Mesothelial cell of epicardium (in vitro differentiated cells): Measurements from ENCODE around the gene TRIM14. TPM values are rescaled to one million over a fixed set of nuclear protein-coding genes. Genes with fewer than 3 reads are reported as not detected.

ENCODE experiments used
- DNase-seq, 2 experiments: peaks; one replicate each; pipeline ENCODE4 v3.0.0; 2021; ENCODE audit warnings: low spot score in 2 of 2; ENCODE audit not compliant: unreplicated experiment in 2 of 2
- H3K27ac Mint-ChIP-seq: 2 replicates; pipeline ENCODE4 v1.8.0; 2021; ENCODE audit warnings: mixed read lengths
- H3K27me3 Mint-ChIP-seq: 2 replicates; pipeline ENCODE4 v1.8.0; 2021; ENCODE audit warnings: low read depth, mixed read lengths
- H3K36me3 Mint-ChIP-seq: 2 replicates; pipeline ENCODE4 v1.8.0; 2021; ENCODE audit warnings: mixed read lengths
- H3K4me1 Mint-ChIP-seq: 2 replicates; pipeline ENCODE4 v1.8.0; 2021; ENCODE audit warnings: mixed read lengths
- H3K4me3 Mint-ChIP-seq: 2 replicates; pipeline ENCODE4 v1.8.0; 2021; ENCODE audit warnings: mild to moderate bottlenecking, moderate library complexity, mixed read lengths
- H3K9me3 Mint-ChIP-seq: 2 replicates; pipeline ENCODE4 v1.8.0; 2021; ENCODE audit warnings: mixed read lengths
- CTCF ChIP-seq: fragments of 200-600 bp; sonication (generic); IDR thresholded peaks from one replicate; pipeline ENCODE4 v1.5.0; 2021; ENCODE audit warnings: antibody characterized with exemption; ENCODE audit not compliant: unreplicated experiment
- total RNA-seq: library from RNA; stranded (reverse); gene quantifications from 3 replicates; pipeline ENCODE4 v1.2.1, GENCODE V29; 2021

Gene TRIM14
- total RNA-seq, 1 donor from 2014 or later: 10.1 TPM

GRCh38 chr9:98109052-98109451 is 10.0 kb downstream of the TRIM14 start:
- Mint-ChIP-seq H3K4me1 (no peaks in the 10 kb centered on the region), H3K27ac (no peak overlapping the region), H3K9me3 (peaks cover 5% of the 10 kb centered on the region), H3K4me3 (no peak overlapping the region), H3K36me3 (peaks cover 22% of the 10 kb centered on the region), H3K27me3 (no peaks in the 10 kb centered on the region)
- no peak for TF ChIP-seq CTCF
- no peak for DNase-seq

GRCh38 chr9:98108531-98109031 is 10.4 kb downstream of the TRIM14 start:
- DNase-seq: no peak
- Mint-ChIP-seq H3K4me3 (no peak overlapping the region), H3K36me3 (peaks cover 22% of the 10 kb centered on the region), H3K9me3 (peaks cover 5% of the 10 kb centered on the region), H3K27me3 (no peaks in the 10 kb centered on the region), H3K4me1 (no peaks in the 10 kb centered on the region), H3K27ac (no peak overlapping the region)
- TF ChIP-seq CTCF: no peak

GRCh38 chr9:98107926-98108325 is 11.1 kb downstream of the TRIM14 start:
- no peak overlapping the region for H3K27ac Mint-ChIP-seq
- DNase-seq: no peak
- peaks cover 5% of the 10 kb centered on the region for H3K9me3 Mint-ChIP-seq
- H3K4me3 Mint-ChIP-seq: no peak overlapping the region
- H3K36me3 Mint-ChIP-seq: peaks cover 22% of the 10 kb centered on the region
- no peaks in the 10 kb centered on the region for H3K27me3 Mint-ChIP-seq
- no peaks in the 10 kb centered on the region for H3K4me1 Mint-ChIP-seq
- TF ChIP-seq CTCF: no peak

DNA sequence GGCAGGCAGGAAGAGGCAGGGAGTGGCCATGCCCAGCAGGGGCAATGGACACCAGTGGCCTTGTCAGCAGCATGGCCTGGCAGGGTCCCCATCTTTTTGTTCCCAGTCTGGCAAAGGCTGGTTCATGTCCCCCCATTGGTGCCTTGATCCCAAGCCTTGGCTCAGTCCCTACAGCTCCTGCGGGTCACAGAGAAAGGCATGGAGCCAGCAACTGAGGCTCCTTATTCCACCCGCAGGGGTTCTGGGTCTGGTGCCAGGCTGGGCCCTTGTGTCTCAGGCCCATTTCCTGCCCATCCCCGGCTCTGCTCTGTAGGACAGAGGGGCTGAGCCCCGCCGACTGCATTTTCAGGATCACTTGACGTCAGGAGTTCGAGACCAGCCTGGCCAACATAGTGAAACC is 14.0 kb downstream of the TRIM14 start:
- no peak overlapping the region for H3K27ac Mint-ChIP-seq
- no peak overlapping the region for H3K4me3 Mint-ChIP-seq
- DNase-seq: no peak
- peaks cover 22% of the 10 kb centered on the region for H3K36me3 Mint-ChIP-seq
- H3K27me3 Mint-ChIP-seq: no peaks in the 10 kb centered on the region
- peaks cover 14% of the 10 kb centered on the region for H3K4me1 Mint-ChIP-seq
- no peak for TF ChIP-seq CTCF
- peaks cover 5% of the 10 kb centered on the region for H3K9me3 Mint-ChIP-seq

DNA sequence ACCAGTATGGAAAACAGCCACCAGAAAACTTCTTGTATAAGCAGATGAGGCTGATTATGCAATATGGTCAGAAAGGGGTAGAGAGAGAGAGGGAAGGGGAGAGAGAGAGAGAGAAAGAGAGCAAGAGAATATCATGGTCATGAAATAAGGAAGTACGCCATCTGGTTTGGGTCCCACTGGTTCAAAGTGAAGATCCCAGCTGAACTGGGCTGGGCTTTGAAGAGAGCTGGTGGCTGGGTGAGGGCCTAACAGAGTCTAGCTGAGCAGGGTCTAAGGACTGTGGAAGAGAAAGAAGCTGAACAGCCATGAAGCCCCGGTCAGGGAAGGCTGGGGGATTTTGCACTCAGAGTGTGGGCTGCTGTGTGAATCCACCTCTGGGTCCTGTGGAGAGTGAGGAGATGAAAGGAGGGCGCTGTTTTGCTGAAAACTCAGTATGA is 14.6 kb downstream of the TRIM14 start:
- Mint-ChIP-seq H3K9me3 (peaks cover 5% of the 10 kb centered on the region), H3K27me3 (no peaks in the 10 kb centered on the region), H3K4me1 (peaks cover 18% of the 10 kb centered on the region), H3K36me3 (peaks cover 18% of the 10 kb centered on the region), H3K27ac (peak overlapping the region; percentile 0), H3K4me3 (no peak overlapping the region)
- TF ChIP-seq CTCF: no peak
- no peak for DNase-seq

GRCh38 chr9:98101868-98102273 is 17.2 kb downstream of the TRIM14 start:
- no peak for DNase-seq
- Mint-ChIP-seq H3K27me3 (no peaks in the 10 kb centered on the region), H3K27ac (no peak overlapping the region), H3K4me1 (peaks cover 18% of the 10 kb centered on the region), H3K4me3 (no peak overlapping the region), H3K9me3 (peaks cover 2% of the 10 kb centered on the region), H3K36me3 (peaks cover 15% of the 10 kb centered on the region)
- no peak for TF ChIP-seq CTCF
